DOHH2 (cell line): ENCODE measurements around the gene TFIP11.

Source experiments
- H3F3A ChIP-seq: fragments of 200-600 bp; sonication (generic), shearing (Covaris generic); 2 replicates; pipeline ENCODE4 v1.6.0; 2016; ENCODE audit warnings: antibody characterized with exemption, mild to moderate bottlenecking; ENCODE audit not compliant: control insufficient read depth, insufficient read depth
- H3K27ac ChIP-seq: fragments of 200-600 bp; sonication (generic); 2 replicates; pipeline ENCODE4 v1.5.1; 2014; ENCODE audit warnings: low read depth, mild to moderate bottlenecking, low read length, moderate library complexity
- H3K27me3 ChIP-seq: fragments of 200-600 bp; sonication (generic); 2 replicates; pipeline ENCODE4 v1.6.1; 2014; ENCODE audit warnings: mild to moderate bottlenecking, low read length, mixed read lengths; ENCODE audit not compliant: control insufficient read depth
- H3K36me3 ChIP-seq: fragments of 200-600 bp; sonication (generic); 2 replicates; pipeline ENCODE4 v1.6.1; 2014; ENCODE audit warnings: mild to moderate bottlenecking, low read length, moderate library complexity, mixed read lengths; ENCODE audit not compliant: control insufficient read depth
- H3K4me1 ChIP-seq: fragments of 200-600 bp; sonication (generic); 2 replicates; pipeline ENCODE4 v1.6.1; 2014; ENCODE audit warnings: mild to moderate bottlenecking, low read length, mixed read lengths; ENCODE audit not compliant: control insufficient read depth
- H3K4me2 ChIP-seq: fragments of 200-600 bp; sonication (generic); 2 replicates; pipeline ENCODE4 v1.6.0; 2014; ENCODE audit warnings: mild to moderate bottlenecking, low read length, moderate library complexity
- H3K4me3 ChIP-seq: fragments of 200-600 bp; sonication (generic); 2 replicates; pipeline ENCODE4 v1.5.1; 2014; ENCODE audit warnings: mild to moderate bottlenecking, low read length, mixed read lengths
- H3K79me2 ChIP-seq: fragments of 200-600 bp; sonication (generic); 2 replicates; pipeline ENCODE4 v1.6.1; 2014; ENCODE audit warnings: mild to moderate bottlenecking, low read length, mixed read lengths; ENCODE audit not compliant: control insufficient read depth
- H3K9me2 ChIP-seq: fragments of 200-600 bp; sonication (generic); replicated peaks from 2 replicates; pipeline ENCODE4 v1.6.1; 2014; ENCODE audit warnings: mild to moderate bottlenecking, low read length, mixed read lengths; ENCODE audit not compliant: control insufficient read depth
- H3K9me3 ChIP-seq: fragments of 200-600 bp; sonication (generic); 2 replicates; pipeline ENCODE4 v1.6.1; 2014; ENCODE audit warnings: antibody characterized with exemption, low read length, mixed read lengths; ENCODE audit not compliant: control insufficient read depth, insufficient read depth
- H4K20me1 ChIP-seq: fragments of 200-600 bp; sonication (generic); 2 replicates; pipeline ENCODE4 v1.6.0; 2014; ENCODE audit warnings: low read depth, mild to moderate bottlenecking, antibody characterized with exemption, low read length, moderate library complexity; ENCODE audit not compliant: control insufficient read depth, insufficient read depth
- CTCF ChIP-seq: fragments of 200-600 bp; sonication (generic); IDR thresholded peaks from one replicate; pipeline ENCODE4 v1.5.1; 2014; ENCODE audit warnings: antibody characterized with exemption, mild to moderate bottlenecking, low read depth, low read length; ENCODE audit not compliant: poor library complexity, severe bottlenecking
- EZH2phosphoT487 ChIP-seq: fragments of 200-600 bp; sonication (generic); IDR thresholded peaks from 2 replicates; pipeline ENCODE4 v1.6.1; 2017; ENCODE audit warnings: borderline replicate concordance, mild to moderate bottlenecking, antibody characterized with exemption, low read length, moderate library complexity, mixed read lengths

TFIP11 gene

GRCh38 chr22:26447584-26448329 is 64.5 kb downstream of the TFIP11 start:
- TF ChIP-seq CTCF (no peak), EZH2phosphoT487 (no peak)
- Histone ChIP-seq H3K4me3 (no peak overlapping the region), H3F3A (peaks cover 8% of the 10 kb centered on the region; the same call in 1 of the 2 replicates), H3K9me3 (no peaks in the 10 kb centered on the region), H3K9me2 (no peaks in the 10 kb centered on the region), H3K4me1 (no peaks in the 10 kb centered on the region), H3K79me2 (no peaks in the 10 kb centered on the region), H3K27me3 (no peaks in the 10 kb centered on the region), H3K27ac (no peak overlapping the region), H4K20me1 (no peaks in the 10 kb centered on the region), H3K4me2 (no peak overlapping the region), H3K36me3 (peaks cover 36% of the 10 kb centered on the region)

GRCh38 chr22:26446808-26447515 is 65.3 kb downstream of the TFIP11 start:
- H3F3A ChIP-seq = peaks cover 6% of the 10 kb centered on the region; the same call in 1 of the 2 replicates
- H3K36me3 ChIP-seq = peaks cover 29% of the 10 kb centered on the region
- no peaks in the 10 kb centered on the region for H3K9me2 ChIP-seq
- no peaks in the 10 kb centered on the region for H3K4me1 ChIP-seq
- H4K20me1 ChIP-seq = no peaks in the 10 kb centered on the region
- H3K4me2 ChIP-seq = no peak overlapping the region
- no peaks in the 10 kb centered on the region for H3K27me3 ChIP-seq
- H3K27ac ChIP-seq = no peak overlapping the region
- no peaks in the 10 kb centered on the region for H3K79me2 ChIP-seq
- no peak for TF ChIP-seq CTCF
- TF ChIP-seq EZH2phosphoT487 = no peak
- H3K9me3 ChIP-seq = no peaks in the 10 kb centered on the region
- H3K4me3 ChIP-seq = no peak overlapping the region

GRCh38 chr22:26445577-26446275 is 66.5 kb downstream of the TFIP11 start:
- Histone ChIP-seq H3K36me3 (peaks cover 17% of the 10 kb centered on the region), H3K4me1 (no peaks in the 10 kb centered on the region), H3K27ac (no peak overlapping the region), H3K4me3 (no peak overlapping the region), H3K4me2 (no peak overlapping the region), H3K79me2 (peaks cover 5% of the 10 kb centered on the region), H4K20me1 (no peaks in the 10 kb centered on the region), H3F3A (peaks cover 6% of the 10 kb centered on the region; the same call in 1 of the 2 replicates), H3K9me2 (no peaks in the 10 kb centered on the region), H3K27me3 (no peaks in the 10 kb centered on the region), H3K9me3 (no peaks in the 10 kb centered on the region)
- no peak for TF ChIP-seq EZH2phosphoT487
